ENCODE data around the gene C2orf74.

DNA sequence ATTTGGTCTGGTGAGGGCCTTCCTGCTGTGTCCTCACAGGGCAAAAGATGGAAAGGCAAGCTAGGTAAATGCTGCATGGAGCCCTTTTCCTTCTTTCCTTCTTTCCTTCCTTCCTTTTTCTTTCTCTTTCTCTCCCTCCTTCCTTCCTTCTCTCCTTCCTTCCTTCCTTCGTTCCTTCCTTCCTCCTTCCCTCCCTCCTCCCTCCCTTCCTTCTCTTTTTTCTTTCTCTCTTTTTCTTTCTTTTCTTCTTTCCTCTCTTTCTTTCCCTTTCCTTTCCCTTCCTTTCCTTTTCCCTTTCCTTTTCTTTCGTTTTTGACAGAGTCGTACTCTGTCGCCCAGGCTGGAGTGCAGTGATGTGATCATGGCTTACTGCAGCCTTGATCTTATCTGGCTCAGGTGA, 23.1 kb upstream of the C2orf74 start:
- TF ChIP-seq, protein P1, sequence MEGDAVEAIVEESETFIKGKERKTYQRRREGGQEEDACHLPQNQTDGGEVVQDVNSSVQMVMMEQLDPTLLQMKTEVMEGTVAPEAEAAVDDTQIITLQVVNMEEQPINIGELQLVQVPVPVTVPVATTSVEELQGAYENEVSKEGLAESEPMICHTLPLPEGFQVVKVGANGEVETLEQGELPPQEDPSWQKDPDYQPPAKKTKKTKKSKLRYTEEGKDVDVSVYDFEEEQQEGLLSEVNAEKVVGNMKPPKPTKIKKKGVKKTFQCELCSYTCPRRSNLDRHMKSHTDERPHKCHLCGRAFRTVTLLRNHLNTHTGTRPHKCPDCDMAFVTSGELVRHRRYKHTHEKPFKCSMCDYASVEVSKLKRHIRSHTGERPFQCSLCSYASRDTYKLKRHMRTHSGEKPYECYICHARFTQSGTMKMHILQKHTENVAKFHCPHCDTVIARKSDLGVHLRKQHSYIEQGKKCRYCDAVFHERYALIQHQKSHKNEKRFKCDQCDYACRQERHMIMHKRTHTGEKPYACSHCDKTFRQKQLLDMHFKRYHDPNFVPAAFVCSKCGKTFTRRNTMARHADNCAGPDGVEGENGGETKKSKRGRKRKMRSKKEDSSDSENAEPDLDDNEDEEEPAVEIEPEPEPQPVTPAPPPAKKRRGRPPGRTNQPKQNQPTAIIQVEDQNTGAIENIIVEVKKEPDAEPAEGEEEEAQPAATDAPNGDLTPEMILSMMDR (conservative IDR thresholded peaks at IDR 0.05; ENCODE audit: low read depth, low read length): no peak
- TF ChIP-seq EZH2 (IDR thresholded peaks at IDR 0.05; ENCODE audit: borderline replicate concordance, low read depth, low read length, poor library complexity, severe bottlenecking): no peak
